ENCODE measurements around the gene CFAP77.

Gene CFAP77

DNA sequence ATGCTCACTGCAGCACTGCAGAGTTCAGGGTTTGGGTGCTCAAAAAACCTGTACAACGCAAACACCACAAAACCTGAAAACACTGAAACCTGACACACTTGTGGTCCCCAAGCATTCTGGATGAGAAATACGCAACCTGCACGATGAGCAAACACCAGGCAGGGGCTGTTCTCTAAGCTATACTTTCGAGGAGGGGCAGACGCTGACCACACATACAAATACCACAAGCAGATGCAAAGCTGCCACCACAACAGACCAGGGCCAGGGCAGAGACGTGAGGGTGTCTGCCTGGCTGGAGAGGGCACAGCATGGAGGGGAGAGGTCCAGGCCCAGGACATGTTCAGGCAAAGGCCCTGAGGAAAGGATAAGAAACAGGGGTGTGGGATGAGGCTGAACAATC, 195.4 kb downstream of the CFAP77 start:
- DNase-seq = no peak
- in situ Hi-C loops (cut with MboI; ENCODE audit: low pct_unique_long_range_greater_than_20kb, low sequenced_read_pairs) = no loop called here

DNA sequence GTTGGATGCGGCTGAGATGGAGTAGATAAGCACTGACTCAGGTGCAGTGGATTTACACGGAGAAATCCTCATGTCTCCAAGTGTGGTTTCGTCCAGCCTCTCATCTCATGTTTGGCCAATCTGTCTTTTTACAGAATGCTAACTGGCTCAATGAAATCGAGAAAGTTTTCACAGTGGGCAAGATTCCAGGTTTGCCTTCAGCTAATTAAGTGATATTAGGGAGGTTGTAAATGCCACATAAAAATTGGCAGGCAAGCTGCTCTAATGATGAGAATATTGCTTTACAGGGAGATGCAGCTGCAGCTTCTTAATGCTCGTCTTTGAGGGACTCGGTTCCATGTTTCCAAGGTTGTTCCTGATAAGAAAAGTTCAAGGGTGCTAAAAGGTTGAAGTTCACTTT, 196.1 kb downstream of the CFAP77 start:
- in situ Hi-C loops (cut with MboI; ENCODE audit: low pct_unique_long_range_greater_than_20kb, low sequenced_read_pairs) = no loop called here
- no peak for DNase-seq

DNA sequence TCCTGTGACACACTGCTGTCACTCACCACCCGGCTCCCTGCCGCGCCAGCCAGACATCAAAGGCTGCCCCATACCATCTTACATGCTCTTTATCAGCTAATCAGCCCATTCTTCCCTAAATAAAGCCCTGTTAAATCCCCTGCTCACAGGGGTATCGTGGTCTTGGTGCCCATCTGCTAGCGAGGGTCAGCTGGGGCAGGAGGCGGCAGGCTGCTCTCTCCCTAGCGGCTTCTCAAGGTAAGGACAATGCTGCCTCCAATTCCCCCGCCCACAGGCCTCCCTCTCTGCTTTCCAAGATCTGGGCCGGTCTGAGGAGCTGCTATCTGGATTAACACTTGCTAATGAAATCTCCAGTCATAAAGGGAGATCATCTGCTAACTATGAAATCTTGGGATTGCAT, 199.2 kb downstream of the CFAP77 start:
- in situ Hi-C loops (cut with MboI; ENCODE audit: low pct_unique_long_range_greater_than_20kb, low sequenced_read_pairs) = no loop called here
- DNase-seq = no peak

DNA sequence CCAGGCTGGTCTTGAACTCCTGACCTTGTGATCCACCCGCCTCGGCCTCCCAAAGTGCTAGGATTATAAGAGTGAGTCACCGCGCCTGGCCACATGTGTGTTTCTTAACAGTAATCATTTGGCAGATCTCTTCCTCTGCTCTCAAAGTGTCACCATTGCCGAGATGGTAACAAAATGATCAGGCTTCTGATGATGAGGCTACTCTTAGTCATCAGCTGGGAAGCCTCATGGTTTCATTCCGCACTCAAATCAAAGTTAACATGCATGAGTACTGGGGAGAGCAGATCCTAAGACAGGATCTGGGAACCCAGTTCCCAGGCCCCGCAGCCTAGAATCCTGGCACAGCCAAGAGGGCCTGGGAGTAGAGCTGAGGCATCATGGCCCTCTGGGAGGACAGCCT, 199.8 kb downstream of the CFAP77 start:
- in situ Hi-C loops (cut with MboI; ENCODE audit: low pct_unique_long_range_greater_than_20kb, low sequenced_read_pairs) = no loop called here
- DNase-seq = no peak

DNA sequence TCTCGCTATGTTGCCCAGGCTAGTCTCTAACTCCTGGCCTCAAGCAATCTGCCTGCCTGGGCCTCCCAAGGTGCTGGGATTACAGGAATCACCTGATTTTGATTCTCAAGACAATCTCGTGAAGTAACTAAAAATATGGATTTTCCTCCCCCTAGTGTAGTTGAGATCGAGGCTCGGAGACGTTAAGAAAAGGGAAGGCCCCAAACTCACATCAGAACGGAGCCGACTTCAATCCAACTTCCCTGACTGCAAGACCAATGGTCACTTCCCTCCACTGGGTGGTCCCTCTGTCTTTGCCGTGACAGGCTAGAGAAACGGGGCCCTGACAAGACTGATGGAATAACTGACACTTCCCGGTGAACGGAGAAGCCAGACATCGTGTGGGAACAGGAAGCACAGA, 200.7 kb downstream of the CFAP77 start:
- no peak for DNase-seq
- in situ Hi-C loops (cut with MboI; ENCODE audit: low pct_unique_long_range_greater_than_20kb, low sequenced_read_pairs) = no loop called here

DNA sequence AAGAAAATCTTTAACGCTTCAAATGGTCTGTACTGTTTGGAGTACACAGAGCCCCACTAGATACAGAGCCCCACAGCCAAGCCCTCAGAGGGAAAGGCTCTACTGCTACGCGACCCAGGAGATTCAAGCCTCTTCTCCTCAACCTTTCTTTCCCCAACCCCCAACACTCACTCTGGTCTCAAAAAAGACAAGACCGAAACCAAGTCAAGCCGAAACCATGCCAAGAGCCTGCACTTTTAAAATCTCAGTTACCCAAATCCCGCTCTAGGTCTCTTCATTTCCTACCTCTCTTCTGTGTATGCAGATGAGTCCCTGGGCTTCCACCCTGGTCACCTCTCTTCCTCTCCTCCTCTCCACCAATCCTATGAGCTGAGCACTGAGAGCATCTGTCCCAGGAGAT, 204.3 kb downstream of the CFAP77 start:
- no peak for DNase-seq
- in situ Hi-C loops (cut with MboI; ENCODE audit: low pct_unique_long_range_greater_than_20kb, low sequenced_read_pairs) = no loop called here

DNA sequence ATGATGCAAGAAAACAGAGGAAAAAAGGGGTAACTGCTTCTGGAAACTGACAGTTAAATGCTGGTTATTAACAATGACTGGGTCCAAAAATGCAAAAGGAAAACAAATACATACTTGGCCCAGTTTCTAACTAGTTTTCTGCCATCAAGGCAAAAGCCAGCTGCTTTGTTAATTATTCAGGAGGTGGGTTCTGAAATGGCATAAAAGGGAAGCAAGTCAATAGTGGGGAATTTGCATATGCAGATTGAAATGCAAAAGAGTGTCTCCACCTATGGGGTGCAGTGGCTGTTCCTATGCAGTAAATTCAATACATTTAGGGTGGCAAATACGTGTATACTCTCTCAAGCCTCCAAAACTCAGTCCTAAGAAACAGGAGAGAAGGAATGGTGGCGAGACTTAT, 205.8 kb downstream of the CFAP77 start:
- no peak for DNase-seq
- in situ Hi-C loops (cut with MboI; ENCODE audit: low pct_unique_long_range_greater_than_20kb, low sequenced_read_pairs) = no loop called here

DNA sequence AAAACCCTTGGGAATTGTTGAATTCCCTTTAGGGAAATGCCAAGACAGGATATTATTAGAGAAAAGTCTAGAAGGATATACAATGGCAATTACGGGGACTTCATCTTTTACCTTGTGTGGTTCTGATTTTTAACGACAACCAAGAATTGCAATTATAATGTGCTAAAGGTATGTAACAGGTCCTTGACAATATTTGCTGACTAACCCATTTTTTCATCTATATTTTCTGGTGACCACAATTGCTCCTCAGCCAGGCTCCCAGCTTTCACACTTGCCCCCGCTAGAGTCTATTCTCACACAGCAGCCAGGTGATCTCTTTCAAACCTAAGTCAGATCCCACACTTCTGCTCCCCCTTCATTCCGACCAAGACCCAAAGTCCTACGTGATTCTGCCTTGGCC, 206.7 kb downstream of the CFAP77 start:
- in situ Hi-C loops (cut with MboI; ENCODE audit: low pct_unique_long_range_greater_than_20kb, low sequenced_read_pairs) = no loop called here

DNA sequence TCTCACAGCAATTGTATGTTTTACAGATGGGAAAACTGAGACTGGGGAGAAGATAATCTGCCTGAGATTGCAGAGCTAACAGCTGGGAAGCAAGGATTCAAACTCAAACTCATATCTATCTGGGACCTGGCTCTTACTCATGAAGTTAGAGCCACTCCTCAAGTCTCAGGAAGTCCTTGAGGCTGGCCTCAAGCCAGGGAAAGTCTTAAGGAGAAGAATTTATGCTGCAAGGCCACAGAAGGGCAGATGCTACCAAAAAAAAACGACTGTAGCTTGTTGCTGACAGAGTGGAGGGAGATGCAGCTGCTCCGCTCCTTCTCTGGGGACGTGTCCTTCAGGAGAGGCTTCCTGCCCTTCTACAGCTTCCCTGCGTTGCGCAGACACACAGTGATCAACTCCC, 212.1 kb downstream of the CFAP77 start:
- in situ Hi-C loops (cut with MboI; ENCODE audit: low pct_unique_long_range_greater_than_20kb, low sequenced_read_pairs) = no loop called here
- no peak for DNase-seq

More for the DNA sequence above, 206.7 kb downstream of the CFAP77 start:
- no peak for DNase-seq
